Forelimb muscle (tissue), 1 donor: ENCODE data around the gene KLF13. TPM values are rescaled to one million over a fixed set of nuclear protein-coding genes. Genes with fewer than 3 reads are reported as not detected.

Source experiments
- DNase-seq: peaks from one replicate; pipeline ENCODE4 v3.0.0-alpha.2; 2013; ENCODE audit warnings: low read depth
- polyA plus RNA-seq: library from polyadenylated mRNA; unstranded; fragments of 120-200 nt; gene quantifications from one replicate; pipeline ENCODE4 v1.2.1, GENCODE V29; 2013; ENCODE audit not compliant: insufficient read length

Gene KLF13
- polyA plus RNA-seq, 1 donor: 37.0 TPM

DNA sequence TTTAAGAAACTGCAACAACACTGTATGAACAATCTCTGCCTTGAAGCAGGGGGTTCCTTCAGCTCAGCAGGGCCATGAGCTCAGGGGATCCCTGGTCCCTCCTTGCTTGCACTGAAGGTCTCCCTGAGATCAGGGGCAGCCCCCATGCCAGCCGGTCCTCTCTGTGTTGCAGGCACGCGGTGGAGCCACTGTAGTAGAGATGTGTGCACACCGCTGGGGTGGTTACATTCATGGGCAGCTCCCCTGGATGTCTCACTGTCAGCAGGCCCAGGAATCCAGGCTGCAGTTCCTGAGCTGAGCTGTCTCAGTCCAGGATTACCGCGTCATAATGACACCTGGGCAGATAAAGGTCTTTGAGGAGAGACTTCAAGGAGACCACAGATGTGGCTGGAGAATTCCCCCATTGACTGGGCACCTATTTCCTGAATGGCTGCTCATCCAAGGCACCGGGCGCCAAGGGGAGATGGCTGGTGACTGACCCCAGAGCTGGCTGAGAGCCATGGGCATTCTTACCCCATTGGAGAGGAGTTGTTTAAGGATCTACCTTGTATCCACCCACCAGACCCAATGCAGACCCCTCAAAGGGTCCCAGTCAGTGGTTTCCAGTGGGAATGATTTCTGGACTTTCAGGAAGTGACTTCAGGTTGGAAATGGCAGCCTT, 10.4 kb upstream of the KLF13 start:
- no peak for DNase-seq

DNA sequence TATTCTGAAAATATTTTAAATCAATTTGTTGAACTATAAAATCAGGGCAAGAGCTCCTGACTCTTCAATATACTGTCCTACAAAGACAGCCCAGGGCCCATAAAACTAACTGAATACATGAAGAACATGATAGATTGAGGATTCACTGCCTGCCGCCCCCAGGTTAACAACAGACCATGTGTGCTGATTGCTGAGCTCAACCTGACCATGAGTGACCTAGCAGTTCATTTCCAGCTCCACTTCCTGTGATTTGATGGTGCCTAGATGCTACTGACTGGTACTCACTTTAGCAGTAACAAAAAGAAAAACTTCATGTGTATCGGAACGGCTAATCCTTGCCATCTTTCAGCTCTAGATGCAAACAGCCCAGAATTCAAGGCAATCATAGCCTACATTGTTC, 9.6 kb upstream of the KLF13 start:
- DNase-seq: no peak

DNA sequence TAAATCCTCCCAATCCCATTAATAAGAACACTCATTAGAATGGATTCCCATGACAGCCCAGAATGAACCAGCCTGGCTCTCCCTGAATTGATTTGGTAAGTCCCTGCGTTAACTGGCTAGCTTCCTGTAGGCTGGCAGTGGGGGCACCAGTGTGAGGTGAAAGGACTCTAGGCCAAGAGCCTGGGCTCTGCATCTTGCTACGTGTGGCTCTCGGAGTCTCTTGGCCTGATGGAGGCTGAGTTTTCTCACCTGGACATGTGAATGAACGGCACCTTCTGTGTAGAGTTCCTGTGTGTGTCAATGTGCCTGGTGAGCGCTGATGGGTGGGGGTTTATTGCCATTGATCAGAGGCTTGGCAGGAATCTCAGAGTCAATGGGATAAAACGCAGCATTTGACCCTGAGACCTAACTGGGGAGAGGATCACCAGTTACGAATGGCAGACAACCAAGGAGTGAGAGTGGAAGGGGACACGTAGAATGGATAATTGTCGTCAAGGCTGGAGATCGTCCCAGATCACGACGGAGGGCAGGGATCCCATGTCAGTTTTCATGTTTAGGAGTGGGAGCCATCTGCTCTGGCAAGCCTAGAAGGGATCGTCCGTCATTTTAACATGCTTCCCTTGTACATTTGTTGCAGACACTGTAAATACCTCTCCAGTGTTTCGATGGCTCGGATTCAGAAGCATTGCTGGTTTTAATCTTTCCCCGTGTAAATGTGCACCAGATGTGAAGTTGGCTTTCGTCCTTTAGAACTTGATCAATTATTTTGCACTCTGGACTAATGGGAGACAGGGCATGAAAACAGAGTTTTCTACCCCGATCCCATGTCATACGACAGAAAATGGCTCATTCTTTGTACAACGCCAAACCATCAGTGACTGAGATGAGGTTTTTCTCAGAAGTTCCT, 9.0 kb upstream of the KLF13 start:
- DNase-seq: no peak

DNA sequence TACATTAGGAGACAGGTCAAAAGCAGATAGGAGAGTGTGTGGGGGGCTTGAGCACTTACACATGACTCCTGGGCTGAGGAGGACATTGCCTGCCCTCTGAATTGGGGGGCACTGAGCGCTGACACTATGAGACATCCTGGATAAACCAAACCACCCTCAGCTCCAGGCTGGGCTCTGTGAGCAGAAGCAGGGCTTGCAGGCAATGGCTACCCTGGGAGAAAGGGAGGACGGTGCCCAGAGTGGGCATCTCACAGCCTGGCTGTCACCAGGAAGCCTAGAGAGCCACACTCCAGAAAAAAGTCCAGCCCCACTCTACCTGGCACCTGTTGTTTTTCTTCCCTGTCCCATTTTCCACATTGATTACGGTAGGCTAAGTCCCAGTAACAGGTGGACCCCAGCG, 8.2 kb upstream of the KLF13 start:
- no peak for DNase-seq

DNA sequence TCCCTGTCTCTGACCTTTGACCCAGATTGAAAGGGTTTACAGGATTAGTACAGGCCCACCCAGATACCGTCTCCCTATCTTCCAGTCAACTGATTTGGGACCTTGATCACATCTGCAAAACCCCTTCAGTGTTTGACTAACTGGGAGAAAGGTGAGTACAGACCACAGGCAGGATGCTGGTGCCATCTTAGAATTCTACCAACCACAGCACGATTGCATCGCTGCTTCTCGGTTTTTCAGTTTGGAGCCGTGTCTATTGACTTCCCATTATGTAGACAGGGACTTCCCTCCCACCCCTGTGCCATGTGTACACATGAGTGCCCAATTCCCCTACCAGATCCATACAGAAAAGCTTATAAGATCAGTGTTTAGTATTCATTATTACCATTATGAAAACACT, 6.6 kb upstream of the KLF13 start:
- DNase-seq: no peak

DNA sequence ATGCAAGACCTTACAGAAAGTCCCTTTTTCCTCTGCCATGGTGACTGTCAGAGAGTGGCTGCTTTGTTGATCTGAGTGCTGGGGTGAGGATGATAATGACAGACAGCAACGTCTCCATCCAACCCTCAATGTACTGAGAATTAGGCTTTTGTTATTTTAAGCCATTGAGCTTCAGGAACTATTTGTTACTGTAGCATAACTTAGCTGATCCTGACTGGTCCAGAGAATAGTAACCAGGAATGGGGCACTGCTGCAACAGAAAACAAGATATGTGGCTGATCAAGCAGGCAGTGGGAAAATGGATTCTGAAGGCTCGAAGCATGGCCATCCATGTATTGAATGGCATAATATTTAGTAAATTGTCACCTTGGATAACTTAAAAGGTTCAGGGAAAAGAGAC, 5.2 kb upstream of the KLF13 start:
- DNase-seq: no peak

DNA sequence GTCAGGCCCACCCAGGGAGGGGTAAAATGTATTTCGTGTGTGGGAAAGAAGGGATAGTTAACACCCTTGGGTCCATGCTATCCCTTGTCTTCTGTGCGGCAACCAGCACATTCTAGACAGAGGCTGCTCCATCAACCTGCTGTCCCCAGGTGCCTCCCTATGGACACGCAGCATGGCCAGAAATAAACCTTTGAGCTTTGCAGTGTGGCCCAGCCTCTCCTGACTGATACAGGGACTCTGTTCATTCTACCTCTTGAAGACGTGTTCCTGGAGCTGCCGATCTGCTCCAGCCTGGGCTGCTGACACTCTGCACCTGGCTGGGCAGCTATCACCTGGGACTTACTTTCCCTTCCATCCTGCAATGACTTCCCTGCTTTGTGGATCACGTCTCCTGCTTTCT, 4.1 kb upstream of the KLF13 start:
- DNase-seq: no peak

DNA sequence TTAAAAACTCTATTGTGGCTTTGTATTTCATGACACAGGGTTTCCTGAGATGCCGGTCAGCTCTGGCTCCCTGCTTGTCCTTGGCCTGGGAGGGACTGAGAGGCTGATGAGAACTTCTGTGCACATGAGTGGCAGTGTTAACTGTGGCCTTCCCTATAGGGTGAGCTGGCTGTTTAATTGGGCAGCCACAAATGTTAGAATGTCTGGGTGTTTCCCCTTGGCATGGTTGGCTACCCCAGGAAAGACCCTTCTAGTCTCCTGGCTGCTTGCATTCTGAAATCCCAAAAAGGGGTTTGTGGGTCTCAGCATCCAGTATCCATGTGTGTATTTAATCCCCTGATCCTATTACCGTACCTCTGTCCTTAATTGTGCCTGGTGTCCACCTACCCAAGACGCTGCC, 3.0 kb upstream of the KLF13 start:
- DNase-seq: no peak

DNA sequence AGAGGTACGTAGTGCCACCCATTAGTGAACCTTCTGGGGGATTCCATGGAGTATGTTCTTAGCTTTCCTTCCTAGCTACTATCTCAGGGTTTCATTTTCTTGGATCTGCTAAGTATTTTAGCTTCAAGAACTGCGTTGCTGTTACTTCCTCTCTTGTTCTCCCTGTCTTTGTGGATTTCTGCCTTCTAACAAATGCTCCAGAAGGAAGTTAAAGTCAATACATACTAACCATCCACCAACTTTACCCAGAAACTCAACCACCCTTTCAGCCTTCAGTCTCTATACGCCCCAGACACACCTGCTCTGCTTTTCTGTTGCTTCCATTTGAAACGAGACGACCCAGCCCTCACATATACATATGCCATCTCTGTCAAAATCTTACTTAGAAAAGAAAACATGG, 2.4 kb upstream of the KLF13 start:
- DNase-seq: no peak

DNA sequence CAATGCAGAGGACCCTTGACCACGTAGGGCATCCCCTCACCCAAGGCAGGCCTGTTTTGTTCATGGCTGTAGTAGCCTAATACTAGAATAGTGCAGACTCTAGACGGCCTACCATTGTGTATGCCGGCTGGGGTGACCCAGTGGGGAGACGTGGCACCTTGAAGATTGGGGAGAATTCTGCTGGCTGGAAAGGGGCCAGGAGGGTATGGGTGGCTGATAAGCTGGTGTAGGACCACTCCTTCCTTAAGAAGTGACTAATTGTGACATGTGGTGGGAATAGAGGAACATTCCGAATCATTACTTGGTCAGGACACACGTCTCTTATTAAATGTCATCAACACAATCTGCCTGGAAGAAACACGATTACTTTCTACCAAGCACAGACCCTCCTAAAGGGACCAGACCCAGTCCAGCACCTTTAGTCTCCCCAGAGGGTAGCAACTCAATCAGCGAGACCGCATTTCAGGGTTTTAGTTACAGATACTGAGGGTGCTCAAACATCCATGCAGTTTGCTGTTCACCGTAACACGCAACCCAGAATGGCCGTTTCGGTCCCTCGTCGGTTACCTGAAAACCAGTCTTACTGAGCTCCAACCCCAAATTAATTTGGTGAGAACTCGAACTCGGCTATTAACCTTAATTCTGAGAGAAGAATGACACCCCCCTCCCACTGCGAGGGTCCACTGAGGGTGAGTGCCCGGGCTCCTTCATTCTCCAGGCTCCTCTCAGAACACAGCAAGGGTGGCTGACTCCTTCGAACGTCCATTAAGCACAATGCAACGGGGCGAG, 1.6 kb upstream of the KLF13 start:
- no peak for DNase-seq

DNA sequence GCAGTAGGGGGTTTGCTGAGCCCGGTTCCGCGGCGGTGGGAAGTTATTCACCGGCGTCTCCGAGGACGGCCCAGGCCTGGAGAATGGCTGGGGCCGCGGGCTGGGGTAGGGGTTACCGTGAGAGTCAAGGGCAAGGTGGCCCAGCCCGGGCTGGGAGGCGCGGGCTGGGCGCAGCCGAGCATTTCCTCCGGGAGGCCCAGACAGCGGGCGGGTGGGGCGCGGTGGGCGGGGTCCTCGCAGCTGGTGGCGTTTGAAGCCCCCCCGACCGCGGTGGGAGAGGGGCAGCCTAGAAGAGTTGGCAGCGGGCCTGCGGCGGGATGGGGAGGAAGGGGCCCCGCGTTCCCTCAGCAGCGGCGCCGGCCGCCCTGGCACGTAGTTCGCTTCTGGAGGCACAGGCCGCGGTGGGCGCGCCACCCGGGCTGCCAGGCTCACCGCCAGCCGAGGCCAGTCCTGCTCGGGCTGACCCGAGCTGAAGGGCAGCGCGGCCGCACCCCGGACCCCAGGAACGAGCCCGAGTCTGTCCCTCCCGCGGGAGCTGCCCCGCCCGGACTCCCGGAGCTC, 960 bp upstream of the KLF13 start:
- no peak for DNase-seq

DNA sequence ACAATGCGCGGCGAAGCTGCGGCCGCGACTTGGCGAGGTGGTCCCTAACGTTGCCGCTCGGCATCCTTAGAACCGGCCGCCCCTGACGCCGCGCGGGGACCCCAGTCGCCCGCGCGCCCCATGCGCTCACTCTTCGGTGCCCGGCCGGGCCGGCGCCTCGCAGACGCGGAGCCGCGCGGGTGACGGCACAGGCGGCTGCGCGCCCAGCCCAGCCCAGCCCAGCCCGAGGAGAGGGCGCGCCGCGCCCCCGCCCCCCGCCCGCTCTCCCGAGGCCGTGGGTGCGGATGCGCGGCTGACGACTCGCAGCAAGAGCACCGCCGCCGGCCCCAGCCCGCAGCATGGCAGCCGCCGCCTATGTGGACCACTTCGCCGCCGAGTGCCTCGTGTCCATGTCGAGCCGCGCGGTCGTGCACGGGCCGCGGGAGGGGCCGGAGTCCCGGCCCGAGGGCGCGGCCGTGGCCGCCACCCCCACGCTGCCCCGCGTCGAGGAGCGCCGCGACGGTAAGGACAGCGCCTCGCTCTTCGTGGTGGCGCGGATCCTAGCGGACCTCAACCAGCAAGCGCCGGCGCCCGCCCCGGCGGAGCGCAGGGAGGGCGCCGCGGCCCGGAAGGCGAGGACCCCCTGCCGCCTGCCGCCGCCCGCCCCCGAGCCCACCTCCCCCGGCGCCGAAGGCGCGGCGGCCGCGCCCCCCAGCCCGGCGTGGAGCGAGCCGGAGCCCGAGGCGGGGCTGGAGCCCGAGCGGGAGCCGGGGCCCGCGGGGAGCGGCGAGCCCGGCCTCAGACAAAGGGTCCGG, 437 bp downstream of the KLF13 start:
- no peak for DNase-seq

DNA sequence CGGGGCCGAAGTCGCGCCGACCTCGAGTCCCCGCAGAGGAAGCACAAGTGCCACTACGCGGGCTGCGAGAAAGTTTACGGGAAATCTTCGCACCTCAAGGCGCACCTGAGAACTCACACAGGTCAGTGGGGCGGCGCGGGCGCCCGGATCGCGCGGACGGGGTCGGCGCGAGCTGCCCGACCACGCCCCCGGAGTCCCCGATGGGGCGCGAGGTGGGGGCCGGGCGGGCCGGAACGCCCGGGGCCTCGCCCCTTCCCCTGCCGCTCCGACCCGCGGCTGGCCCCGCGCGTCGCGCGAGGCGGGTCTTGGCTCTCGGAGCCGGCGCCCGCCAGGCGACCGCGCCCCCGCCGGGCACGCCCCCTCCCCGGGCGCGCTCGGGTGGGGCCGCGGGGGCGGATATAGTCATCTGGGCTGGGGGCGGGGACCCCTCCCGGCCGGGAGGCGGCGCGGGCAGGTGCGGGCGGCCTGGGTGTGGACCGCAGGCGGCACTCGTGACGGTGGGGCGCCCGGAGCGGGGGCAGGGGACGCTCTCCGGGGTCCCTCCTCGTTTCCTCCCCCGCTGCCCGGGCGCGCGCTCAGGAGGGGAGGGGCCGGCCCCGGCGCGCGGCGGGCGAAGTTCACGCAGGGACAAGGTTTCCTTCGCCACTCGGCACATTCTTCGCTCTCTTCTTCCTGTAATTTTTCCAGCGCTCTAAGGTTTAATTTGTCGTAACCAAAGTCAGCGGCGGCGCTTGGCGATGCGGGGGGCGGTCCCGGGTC, 1.2 kb downstream of the KLF13 start:
- DNase-seq: no peak

DNA sequence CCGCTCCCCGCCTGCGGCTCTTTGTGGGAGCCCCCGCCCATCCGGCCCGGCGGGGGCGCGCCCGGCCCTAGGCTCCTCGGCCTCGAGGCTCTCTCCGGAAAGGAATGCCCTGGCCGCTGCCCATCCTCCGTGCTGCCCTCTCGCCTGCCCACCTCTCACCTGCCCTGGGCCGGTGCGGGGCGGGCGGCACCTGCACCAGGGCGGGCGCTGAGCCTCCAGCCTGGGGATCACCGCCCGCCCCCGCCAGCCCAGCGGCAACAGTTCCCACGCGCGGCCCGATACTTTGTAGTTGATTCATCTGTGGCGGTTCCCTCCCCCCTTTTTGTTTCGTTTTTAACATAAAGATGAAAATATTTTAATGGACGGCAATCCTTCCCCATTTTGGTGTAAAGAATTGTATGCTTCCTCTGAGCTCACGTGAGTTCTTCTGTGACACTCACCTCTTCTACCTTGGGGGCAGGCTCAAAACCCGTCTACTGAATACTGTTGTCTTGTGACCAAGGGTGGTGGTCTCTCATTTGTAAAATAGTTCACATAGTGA, 1.9 kb downstream of the KLF13 start:
- DNase-seq: no peak

DNA sequence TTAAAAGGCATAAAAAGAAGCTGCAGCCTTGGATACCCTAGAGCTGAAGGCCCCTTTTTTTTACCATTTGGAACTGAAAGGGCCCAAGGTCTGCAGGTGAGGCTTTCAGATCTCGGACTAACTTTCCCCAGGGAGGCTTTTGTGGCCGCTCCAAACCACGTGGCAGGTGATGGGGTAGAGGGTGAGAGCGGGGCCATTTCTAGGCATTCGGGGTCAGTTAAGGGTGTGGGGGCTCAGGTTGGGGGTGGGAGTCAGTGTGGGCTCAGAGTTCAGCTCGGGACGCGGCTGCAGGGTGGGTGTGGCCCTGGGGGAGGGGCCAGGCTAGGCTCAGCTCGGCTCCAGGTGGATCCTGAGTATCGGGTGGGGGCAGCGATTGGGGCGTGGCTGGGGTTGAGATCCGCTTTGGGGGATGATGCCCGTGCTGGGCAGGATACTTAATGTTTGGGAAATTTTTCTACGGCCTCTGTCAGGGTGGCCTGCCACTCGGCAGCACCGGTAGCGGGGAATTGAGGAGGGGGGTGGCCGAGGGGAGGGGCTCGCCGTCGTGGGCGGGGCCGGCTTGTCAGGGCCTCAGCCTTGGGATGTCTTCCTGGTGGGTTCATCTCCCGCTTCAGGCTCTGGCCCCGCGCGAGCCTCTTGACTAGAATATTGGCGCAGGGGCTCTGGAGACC, 2.5 kb downstream of the KLF13 start:
- no peak for DNase-seq

DNA sequence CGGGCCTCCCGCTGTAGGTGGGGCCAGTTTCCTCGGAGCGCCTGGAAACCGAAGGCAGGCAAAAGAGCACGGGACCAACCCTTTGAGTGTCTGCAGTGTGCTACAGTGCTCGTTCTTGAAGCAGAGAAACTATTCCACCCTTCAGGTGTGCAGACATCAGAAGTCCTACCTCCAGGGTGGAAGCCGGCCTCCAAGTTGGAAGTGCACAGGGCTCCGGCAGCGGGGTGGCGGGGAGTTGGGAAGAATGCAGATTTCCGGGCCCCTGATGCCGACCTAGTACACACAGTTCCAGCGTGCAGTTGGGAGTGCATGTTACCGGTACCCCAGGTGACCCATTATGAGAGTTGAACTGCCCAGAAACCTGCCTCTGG, 3.0 kb downstream of the KLF13 start:
- no peak for DNase-seq

DNA sequence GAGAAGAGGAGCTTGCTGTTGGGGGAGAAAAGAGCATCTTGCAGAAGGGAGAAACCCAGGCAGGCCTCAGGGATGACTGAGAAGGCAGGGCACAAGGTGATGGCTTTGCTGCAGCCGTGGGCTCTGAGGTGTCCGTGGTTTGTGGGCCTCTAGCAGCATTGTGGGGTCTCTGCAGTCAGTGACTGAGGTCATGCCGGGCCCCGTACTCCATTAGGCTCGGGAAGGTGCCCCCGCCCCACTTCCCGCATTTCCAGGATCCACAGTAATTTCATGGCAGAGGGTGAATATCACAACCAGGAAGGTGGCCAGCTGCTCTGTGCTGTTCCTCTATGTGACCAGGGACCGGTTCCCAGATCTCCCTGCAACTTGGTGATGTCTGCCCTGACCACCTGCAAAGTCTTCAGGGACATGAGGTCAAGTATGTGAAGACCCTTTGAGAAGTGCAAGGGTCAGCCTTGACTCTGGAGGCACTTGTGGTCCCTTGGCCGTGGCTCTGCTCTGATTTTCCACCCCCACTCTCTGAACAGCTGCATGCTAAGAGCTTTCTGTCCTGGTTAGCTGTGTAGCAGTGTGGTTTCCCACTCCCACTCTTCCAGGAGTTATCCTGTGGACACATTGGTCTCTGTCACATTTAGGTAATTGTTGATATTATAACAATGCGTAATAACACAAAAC, 3.6 kb downstream of the KLF13 start:
- DNase-seq: no peak

DNA sequence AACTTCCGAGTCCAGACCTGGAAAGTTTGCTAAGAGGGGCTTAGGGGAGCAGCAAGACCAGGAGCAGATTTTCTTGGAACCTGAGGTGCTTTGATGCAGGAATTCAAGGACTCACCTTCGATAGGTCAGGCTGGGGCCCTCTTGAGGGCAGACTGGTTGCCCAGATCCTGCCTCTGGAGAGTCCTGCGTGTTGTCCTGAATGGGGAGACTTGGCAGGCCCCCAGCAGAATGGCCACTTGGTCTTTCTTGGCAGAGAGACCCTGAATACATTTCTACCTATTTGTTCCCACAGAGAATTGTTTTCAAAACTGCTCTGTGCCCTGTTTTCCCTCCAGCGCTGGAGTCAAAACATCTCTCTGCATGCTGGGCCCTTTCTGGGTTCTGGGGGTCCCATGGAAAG, 4.2 kb downstream of the KLF13 start:
- DNase-seq: no peak

DNA sequence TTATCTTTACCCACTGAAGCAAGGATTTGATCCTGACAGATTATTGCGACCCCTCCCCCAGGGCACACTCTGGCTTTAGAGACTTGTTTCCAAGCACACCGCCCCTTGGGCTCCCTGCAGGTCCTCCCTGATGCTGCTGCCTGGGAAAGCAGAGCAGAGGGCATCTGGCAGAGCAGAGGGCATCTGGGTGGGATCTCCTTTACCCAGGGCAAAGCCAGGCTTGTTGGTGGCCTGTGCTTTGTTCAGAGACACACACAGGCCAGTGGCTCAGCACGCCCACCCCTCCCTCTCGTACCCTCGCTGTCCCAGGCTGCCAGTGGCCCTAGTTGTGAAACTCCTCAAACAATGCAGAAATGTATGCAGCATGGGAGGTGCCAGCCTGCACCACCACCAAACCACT, 4.8 kb downstream of the KLF13 start:
- no peak for DNase-seq
